Astrocyte of the spinal cord (primary cell): ENCODE results near the gene WDHD1.
A peak's percentile ranks its signal among the peaks of the same experiment; 100 is the strongest.
"Not testable (repeated sequence)": the region's sequence is repeated elsewhere in the genome, so short reads cannot be mapped to it uniquely, and the experiment has no call there.

Experiments used
- DNase-seq: peaks from one replicate; pipeline ENCODE4 v3.0.0; 2011; ENCODE audit warnings: low read depth, low spot score
- H3K4me3 ChIP-seq: 2 replicates; pipeline ENCODE4 v1.5.1; 2011; ENCODE audit warnings: low read depth, mild to moderate bottlenecking, low read length, moderate library complexity
- CTCF ChIP-seq: IDR thresholded peaks from 2 replicates; pipeline ENCODE4 v1.5.1; 2012; ENCODE audit warnings: low read depth, mild to moderate bottlenecking, low read length, inconsistent platforms
- in situ Hi-C: cut with HindIII; loops from 2 replicates; pipeline ENCODE4 v1.10.0; 2017; ENCODE audit warnings: low sequenced_read_pairs

The WDHD1 gene

GRCh38 chr14:55047301-55048053 is 20.6 kb upstream of the WDHD1 start:
- in situ Hi-C loops = no loop called here
- DNase-seq = no peak
- no peak for TF ChIP-seq CTCF
- no peak overlapping the region for H3K4me3 ChIP-seq

- H3K4me3 ChIP-seq = no peak overlapping the region
- DNase-seq = no peak
- no peak for TF ChIP-seq CTCF
- in situ Hi-C loops = no loop called here
Observed at GRCh38 chr14:55045087-55045486, 18.2 kb upstream of the WDHD1 start.

- TF ChIP-seq CTCF = no peak
- no peak for DNase-seq
- H3K4me3 ChIP-seq = no peak overlapping the region
- in situ Hi-C loops = no loop called here
Observed at GRCh38 chr14:55043528-55043927, 16.6 kb upstream of the WDHD1 start.

GRCh38 chr14:55038708-55039107 is 11.8 kb upstream of the WDHD1 start:
- no peak for DNase-seq
- H3K4me3 ChIP-seq = no peak overlapping the region
- in situ Hi-C loops = no loop called here
- no peak for TF ChIP-seq CTCF

GRCh38 chr14:55037995-55038394 is 11.1 kb upstream of the WDHD1 start:
- DNase-seq, H3K4me3 ChIP-seq, in situ Hi-C loops: not testable (repeated sequence)

GRCh38 chr14:55031190-55031589 is 4.3 kb upstream of the WDHD1 start:
- no peak overlapping the region for H3K4me3 ChIP-seq
- in situ Hi-C loops = no loop called here
- no peak for DNase-seq
- no peak for TF ChIP-seq CTCF

GRCh38 chr14:55028476-55028875 is 1.6 kb upstream of the WDHD1 start:
- H3K4me3 ChIP-seq = peak overlapping the region; percentile 73
- TF ChIP-seq CTCF = no peak
- in situ Hi-C loops = no loop called here
- DNase-seq = no peak
